SK-N-SH treated with all-trans-retinoic acid at 6 μM for 48 hours (cell line): ENCODE measurements around the gene ST6GAL1.

Experiments used
- ATAC-seq: fragments of 200-7000 bp; cut with Tn5 transposase; 3 replicates; pipeline ENCODE4 v1.9.1; 2020; ENCODE audit warnings: mild to moderate bottlenecking, moderate library complexity
- ARNTL ChIP-seq: fragments of 450-650 bp; formaldehyde crosslinking; IDR thresholded peaks from 2 replicates; pipeline ENCODE4 v1.5.0; 2020; ENCODE audit warnings: low read depth, mild to moderate bottlenecking, moderate library complexity, borderline replicate concordance
- BACH2 ChIP-seq: fragments of 250-450 bp; sonication (Bioruptor Pico); IDR thresholded peaks from 2 replicates; pipeline ENCODE4 v1.9.0; 2021; ENCODE audit warnings: mild to moderate bottlenecking, borderline replicate concordance
- CSDC2 ChIP-seq: fragments of 250-450 bp; sonication (Bioruptor Pico); IDR thresholded peaks from 2 replicates; pipeline ENCODE4 v1.5.0; 2020; ENCODE audit warnings: mild to moderate bottlenecking, moderate library complexity
- ESRRG ChIP-seq: fragments of 250-450 bp; sonication (Bioruptor Pico); IDR thresholded peaks from 2 replicates; pipeline ENCODE4 v1.6.1; 2021; ENCODE audit warnings: mild to moderate bottlenecking
- GLIS3 ChIP-seq: fragments of 250-450 bp; sonication (Bioruptor Pico); IDR thresholded peaks from 2 replicates; pipeline ENCODE4 v1.5.0; 2020; ENCODE audit warnings: mild to moderate bottlenecking, moderate library complexity
- ISL1 ChIP-seq: fragments of 250-450 bp; sonication (Bioruptor Pico); IDR thresholded peaks from 2 replicates; pipeline ENCODE4 v2.1.2; 2022; ENCODE audit warnings: mild to moderate bottlenecking, moderate library complexity
- OSR1 ChIP-seq: fragments of 250-450 bp; sonication (Bioruptor Pico); IDR thresholded peaks from 2 replicates; pipeline ENCODE4 v1.8.0; 2022; ENCODE audit warnings: moderate library complexity, mild to moderate bottlenecking, inconsistent platforms
- PPARA ChIP-seq: fragments of 250-450 bp; sonication (Bioruptor Pico); IDR thresholded peaks from 2 replicates; pipeline ENCODE4 v1.5.0; 2020; ENCODE audit warnings: mild to moderate bottlenecking, borderline replicate concordance
- RARB ChIP-seq: fragments of 250-450 bp; sonication (Bioruptor Pico); IDR thresholded peaks from 2 replicates; pipeline ENCODE4 v1.8.0; 2021; ENCODE audit warnings: mild to moderate bottlenecking, moderate library complexity
- SNAI2 ChIP-seq: fragments of 250-450 bp; sonication (Bioruptor Pico); IDR thresholded peaks from 2 replicates; pipeline ENCODE4 v1.5.0; 2020; ENCODE audit warnings: mild to moderate bottlenecking, moderate library complexity
- TCF4 ChIP-seq: fragments of 250-450 bp; sonication (Bioruptor Pico); IDR thresholded peaks from 2 replicates; pipeline ENCODE4 v1.8.0; 2021; ENCODE audit warnings: mild to moderate bottlenecking, moderate library complexity, borderline replicate concordance
- TOX ChIP-seq: fragments of 250-450 bp; sonication (Bioruptor Pico); IDR thresholded peaks from 2 replicates; pipeline ENCODE4 v1.8.0; 2021; ENCODE audit warnings: mild to moderate bottlenecking, moderate library complexity, borderline replicate concordance
- ZC3H10 ChIP-seq: fragments of 250-450 bp; sonication (Bioruptor Pico); IDR thresholded peaks from 2 replicates; pipeline ENCODE4 v1.5.1; 2021; ENCODE audit warnings: mild to moderate bottlenecking, moderate library complexity
- ZFP3 ChIP-seq: fragments of 250-450 bp; sonication (Bioruptor Pico); IDR thresholded peaks from 2 replicates; pipeline ENCODE4 v1.5.0; 2020; ENCODE audit warnings: mild to moderate bottlenecking, moderate library complexity
- ZFP30 ChIP-seq: fragments of 450-650 bp; formaldehyde crosslinking; IDR thresholded peaks from 2 replicates; pipeline ENCODE4 v1.5.0; 2022; ENCODE audit warnings: mild to moderate bottlenecking, moderate library complexity
- ZNF565 ChIP-seq: fragments of 450-650 bp; formaldehyde crosslinking; conservative IDR thresholded peaks from 2 replicates; pipeline ENCODE4 v1.5.0; 2020; ENCODE audit warnings: low read depth, mild to moderate bottlenecking, moderate library complexity
- ZNF8 ChIP-seq: fragments of 450-650 bp; formaldehyde crosslinking; IDR thresholded peaks from 2 replicates; pipeline ENCODE4 v1.5.0; 2020; ENCODE audit warnings: mild to moderate bottlenecking, moderate library complexity
- TF ChIP-seq, protein P1 (sequence below): fragments of 250-450 bp; sonication (Bioruptor Pico); IDR thresholded peaks from 2 replicates; pipeline ENCODE4 v1.8.0; 2020; ENCODE audit warnings: mild to moderate bottlenecking, moderate library complexity, borderline replicate concordance
- TF ChIP-seq, protein P2 (sequence below): fragments of 250-450 bp; sonication (Bioruptor Pico); IDR thresholded peaks from 2 replicates; pipeline ENCODE4 v1.5.0; 2020; ENCODE audit warnings: mild to moderate bottlenecking, moderate library complexity
- TF ChIP-seq, protein P3 (sequence below): fragments of 250-450 bp; sonication (Bioruptor Pico); IDR thresholded peaks from 2 replicates; pipeline ENCODE4 v1.5.1; 2021; ENCODE audit warnings: mild to moderate bottlenecking, moderate library complexity

The ST6GAL1 gene

DNA sequence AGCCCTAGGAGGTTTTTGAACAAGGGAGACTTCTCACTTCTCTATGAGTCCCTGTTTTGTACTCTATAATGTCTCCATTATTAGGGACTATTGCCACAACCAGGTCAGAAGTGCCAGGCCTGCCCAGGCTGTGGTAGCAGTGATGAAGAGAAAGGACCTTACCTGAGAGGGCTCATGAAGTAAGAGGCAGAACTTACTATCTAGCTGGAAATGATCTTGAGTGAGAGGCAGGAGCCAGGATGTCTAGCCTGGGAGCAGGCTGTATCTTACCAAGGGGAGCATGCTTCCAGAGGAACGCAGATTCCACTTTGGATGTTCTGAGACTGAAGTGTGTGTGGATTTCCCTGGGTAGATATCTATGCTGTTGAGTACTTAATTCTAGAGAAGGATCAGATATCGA, 115.7 kb downstream of the ST6GAL1 start:
- TF ChIP-seq, protein P1, sequence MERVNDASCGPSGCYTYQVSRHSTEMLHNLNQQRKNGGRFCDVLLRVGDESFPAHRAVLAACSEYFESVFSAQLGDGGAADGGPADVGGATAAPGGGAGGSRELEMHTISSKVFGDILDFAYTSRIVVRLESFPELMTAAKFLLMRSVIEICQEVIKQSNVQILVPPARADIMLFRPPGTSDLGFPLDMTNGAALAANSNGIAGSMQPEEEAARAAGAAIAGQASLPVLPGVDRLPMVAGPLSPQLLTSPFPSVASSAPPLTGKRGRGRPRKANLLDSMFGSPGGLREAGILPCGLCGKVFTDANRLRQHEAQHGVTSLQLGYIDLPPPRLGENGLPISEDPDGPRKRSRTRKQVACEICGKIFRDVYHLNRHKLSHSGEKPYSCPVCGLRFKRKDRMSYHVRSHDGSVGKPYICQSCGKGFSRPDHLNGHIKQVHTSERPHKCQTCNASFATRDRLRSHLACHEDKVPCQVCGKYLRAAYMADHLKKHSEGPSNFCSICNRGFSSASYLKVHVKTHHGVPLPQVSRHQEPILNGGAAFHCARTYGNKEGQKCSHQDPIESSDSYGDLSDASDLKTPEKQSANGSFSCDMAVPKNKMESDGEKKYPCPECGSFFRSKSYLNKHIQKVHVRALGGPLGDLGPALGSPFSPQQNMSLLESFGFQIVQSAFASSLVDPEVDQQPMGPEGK, result no peak
- TF ChIP-seq, protein P2, sequence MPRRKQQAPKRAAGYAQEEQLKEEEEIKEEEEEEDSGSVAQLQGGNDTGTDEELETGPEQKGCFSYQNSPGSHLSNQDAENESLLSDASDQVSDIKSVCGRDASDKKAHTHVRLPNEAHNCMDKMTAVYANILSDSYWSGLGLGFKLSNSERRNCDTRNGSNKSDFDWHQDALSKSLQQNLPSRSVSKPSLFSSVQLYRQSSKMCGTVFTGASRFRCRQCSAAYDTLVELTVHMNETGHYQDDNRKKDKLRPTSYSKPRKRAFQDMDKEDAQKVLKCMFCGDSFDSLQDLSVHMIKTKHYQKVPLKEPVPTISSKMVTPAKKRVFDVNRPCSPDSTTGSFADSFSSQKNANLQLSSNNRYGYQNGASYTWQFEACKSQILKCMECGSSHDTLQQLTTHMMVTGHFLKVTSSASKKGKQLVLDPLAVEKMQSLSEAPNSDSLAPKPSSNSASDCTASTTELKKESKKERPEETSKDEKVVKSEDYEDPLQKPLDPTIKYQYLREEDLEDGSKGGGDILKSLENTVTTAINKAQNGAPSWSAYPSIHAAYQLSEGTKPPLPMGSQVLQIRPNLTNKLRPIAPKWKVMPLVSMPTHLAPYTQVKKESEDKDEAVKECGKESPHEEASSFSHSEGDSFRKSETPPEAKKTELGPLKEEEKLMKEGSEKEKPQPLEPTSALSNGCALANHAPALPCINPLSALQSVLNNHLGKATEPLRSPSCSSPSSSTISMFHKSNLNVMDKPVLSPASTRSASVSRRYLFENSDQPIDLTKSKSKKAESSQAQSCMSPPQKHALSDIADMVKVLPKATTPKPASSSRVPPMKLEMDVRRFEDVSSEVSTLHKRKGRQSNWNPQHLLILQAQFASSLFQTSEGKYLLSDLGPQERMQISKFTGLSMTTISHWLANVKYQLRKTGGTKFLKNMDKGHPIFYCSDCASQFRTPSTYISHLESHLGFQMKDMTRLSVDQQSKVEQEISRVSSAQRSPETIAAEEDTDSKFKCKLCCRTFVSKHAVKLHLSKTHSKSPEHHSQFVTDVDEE (CRISPR knock-in tag), result no peak
- TF ChIP-seq PPARA (CRISPR knock-in tag), result no peak
- no peak for TF ChIP-seq ZNF8 (CRISPR knock-in tag)
- no peak for TF ChIP-seq ARNTL (CRISPR knock-in tag)
- TF ChIP-seq ISL1 (CRISPR knock-in tag), result no peak
- TF ChIP-seq, protein P3, sequence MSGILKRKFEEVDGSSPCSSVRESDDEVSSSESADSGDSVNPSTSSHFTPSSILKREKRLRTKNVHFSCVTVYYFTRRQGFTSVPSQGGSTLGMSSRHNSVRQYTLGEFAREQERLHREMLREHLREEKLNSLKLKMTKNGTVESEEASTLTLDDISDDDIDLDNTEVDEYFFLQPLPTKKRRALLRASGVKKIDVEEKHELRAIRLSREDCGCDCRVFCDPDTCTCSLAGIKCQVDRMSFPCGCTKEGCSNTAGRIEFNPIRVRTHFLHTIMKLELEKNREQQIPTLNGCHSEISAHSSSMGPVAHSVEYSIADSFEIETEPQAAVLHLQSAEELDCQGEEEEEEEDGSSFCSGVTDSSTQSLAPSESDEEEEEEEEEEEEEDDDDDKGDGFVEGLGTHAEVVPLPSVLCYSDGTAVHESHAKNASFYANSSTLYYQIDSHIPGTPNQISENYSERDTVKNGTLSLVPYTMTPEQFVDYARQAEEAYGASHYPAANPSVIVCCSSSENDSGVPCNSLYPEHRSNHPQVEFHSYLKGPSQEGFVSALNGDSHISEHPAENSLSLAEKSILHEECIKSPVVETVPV (CRISPR knock-in tag), result no peak
- TF ChIP-seq GLIS3, result no peak
- no peak for TF ChIP-seq BACH2 (CRISPR knock-in tag)
- TF ChIP-seq ZC3H10 (CRISPR knock-in tag), result no peak
- TF ChIP-seq SNAI2, result no peak
- TF ChIP-seq ZFP30 (CRISPR knock-in tag), result no peak
- TF ChIP-seq ZFP3 (CRISPR knock-in tag), result no peak
- no peak for TF ChIP-seq OSR1 (CRISPR knock-in tag)
- TF ChIP-seq ESRRG (CRISPR knock-in tag), result no peak
- ATAC-seq, result no peak

DNA sequence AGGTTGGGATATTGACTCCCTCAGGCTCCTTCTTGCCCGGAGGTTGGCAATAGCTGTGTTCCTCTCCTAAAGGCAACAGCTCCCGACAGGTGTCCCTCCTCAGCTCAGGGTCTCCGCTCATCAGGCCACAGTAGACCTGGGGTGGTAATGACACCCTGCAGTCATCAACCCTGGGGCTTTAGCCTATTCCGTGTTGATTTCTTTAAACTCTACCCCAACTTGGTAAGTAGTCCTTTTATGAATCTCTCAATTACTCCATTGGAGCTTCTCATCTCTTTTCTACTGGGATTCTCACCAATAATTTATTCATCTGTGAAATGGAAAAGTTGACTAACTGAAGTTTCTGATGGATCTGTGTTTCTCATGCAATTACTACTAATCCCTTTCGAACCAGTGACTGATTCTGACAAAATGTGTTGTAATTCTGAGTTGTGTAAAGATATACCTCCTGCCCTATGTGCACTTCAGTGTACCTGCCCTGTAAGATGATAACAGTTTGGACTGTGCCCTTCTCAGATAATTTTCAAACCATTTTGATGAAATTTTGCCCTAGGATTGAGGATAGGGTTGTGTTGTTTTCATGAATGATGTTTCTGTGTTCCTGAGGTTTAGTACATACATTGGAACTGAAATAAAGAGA, 119.3 kb downstream of the ST6GAL1 start:
- no peak for TF ChIP-seq ZC3H10 (CRISPR knock-in tag)
- TF ChIP-seq ISL1 (CRISPR knock-in tag), result no peak
- TF ChIP-seq GLIS3, result no peak
- TF ChIP-seq, all 23 proteins: peak for 0
- ATAC-seq, result no peak

DNA sequence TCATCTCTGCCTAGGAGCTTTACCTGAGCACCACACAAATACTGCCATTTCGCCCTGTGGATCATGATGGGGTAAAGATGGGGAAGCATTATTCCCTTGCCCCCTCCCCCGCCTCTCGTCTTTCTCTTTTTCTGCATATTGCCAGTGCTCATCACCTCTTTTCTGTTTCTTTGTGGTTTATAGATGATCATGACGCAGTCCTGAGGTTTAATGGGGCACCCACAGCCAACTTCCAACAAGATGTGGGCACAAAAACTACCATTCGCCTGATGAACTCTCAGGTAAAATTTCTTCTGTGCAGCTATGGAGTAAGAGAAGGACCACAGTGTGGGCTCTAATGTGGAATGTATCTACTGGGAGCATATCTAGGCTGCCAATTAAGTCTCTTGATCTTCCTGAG, 120.7 kb downstream of the ST6GAL1 start:
- no peak for ATAC-seq
- TF ChIP-seq, protein P3 (CRISPR knock-in tag), result no peak
- TF ChIP-seq BACH2 (CRISPR knock-in tag) (no peak), ARNTL (CRISPR knock-in tag) (no peak), ZFP30 (CRISPR knock-in tag) (no peak), ZC3H10 (CRISPR knock-in tag) (no peak), OSR1 (CRISPR knock-in tag) (no peak), TOX (CRISPR knock-in tag) (no peak), ZFP3 (CRISPR knock-in tag) (no peak), TCF4 (CRISPR knock-in tag) (no peak), ISL1 (CRISPR knock-in tag) (no peak), ZNF565 (CRISPR knock-in tag) (no peak), CSDC2 (CRISPR knock-in tag) (no peak), RARB (CRISPR knock-in tag) (no peak), ESRRG (CRISPR knock-in tag) (no peak)
- TF ChIP-seq, protein P1, result no peak
- TF ChIP-seq, protein P2 (CRISPR knock-in tag), result no peak
